ENCODE measurements around the gene BMPR1B.

The BMPR1B gene

GRCh38 chr4:95084584-95084983, 326.8 kb downstream of the BMPR1B start:
- Histone ChIP-seq H3K9me3 (ENCODE audit: control insufficient read depth, low read length) (no peaks in the 10 kb centered on the region), H3K4me1 (ENCODE audit: control insufficient read depth, insufficient read depth, low read length, poor library complexity, severe bottlenecking) (no peaks in the 10 kb centered on the region), H3K27me3 (replicated peaks; ENCODE audit: control insufficient read depth, insufficient read depth, low read length, poor library complexity, severe bottlenecking) (peaks cover 5% of the 10 kb centered on the region), H3K27ac (ENCODE audit: insufficient read depth, low read length, poor library complexity, severe bottlenecking) (no peak overlapping the region), H3K36me3 (ENCODE audit: control insufficient read depth, insufficient read depth, low read length) (no peaks in the 10 kb centered on the region), H3K4me3 (ENCODE audit: insufficient read depth, low read depth, low read length, poor library complexity, severe bottlenecking) (no peak overlapping the region)
- no peak for DNase-seq

DNA sequence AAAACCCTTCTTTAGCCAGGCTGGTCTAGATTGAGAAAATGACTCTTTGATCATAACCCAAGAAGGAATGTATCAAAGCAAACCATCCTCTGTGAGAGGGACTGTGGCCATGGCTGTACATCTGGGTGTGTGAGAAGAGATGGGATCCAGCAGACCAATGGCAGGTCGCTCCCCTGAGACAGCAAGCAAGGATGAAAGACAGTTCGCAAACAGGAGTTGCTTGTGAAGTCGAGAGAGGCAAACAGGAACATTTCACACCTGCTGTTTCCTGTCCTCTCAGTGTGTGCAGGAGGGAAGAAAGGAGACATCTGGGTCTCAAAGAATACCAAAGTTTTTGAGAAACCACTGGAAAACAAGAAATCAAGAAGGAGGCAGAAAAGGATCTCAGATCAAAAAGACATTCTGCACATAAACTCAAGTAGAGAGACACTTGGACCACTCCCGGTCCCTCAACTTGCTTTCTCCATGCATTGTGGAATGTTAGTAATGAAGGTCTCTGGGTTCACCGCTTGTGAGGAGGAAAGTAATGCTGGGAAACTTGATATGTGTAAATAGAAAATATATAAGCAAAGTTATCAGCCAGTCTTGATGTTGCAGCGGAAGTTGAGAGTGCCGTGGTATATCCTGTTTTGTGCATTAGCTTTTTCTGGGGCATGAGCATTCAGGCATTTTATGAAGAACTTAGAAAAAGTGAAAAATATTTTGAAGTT, 327.5 kb downstream of the BMPR1B start:
- DNase-seq: no peak
- Histone ChIP-seq H3K9me3 (ENCODE audit: control insufficient read depth, low read length) (no peaks in the 10 kb centered on the region), H3K27ac (ENCODE audit: insufficient read depth, low read length, poor library complexity, severe bottlenecking) (no peak overlapping the region), H3K4me3 (ENCODE audit: insufficient read depth, low read depth, low read length, poor library complexity, severe bottlenecking) (no peak overlapping the region), H3K4me1 (ENCODE audit: control insufficient read depth, insufficient read depth, low read length, poor library complexity, severe bottlenecking) (no peaks in the 10 kb centered on the region), H3K27me3 (replicated peaks; ENCODE audit: control insufficient read depth, insufficient read depth, low read length, poor library complexity, severe bottlenecking) (peaks cover 5% of the 10 kb centered on the region), H3K36me3 (ENCODE audit: control insufficient read depth, insufficient read depth, low read length) (no peaks in the 10 kb centered on the region)

DNA sequence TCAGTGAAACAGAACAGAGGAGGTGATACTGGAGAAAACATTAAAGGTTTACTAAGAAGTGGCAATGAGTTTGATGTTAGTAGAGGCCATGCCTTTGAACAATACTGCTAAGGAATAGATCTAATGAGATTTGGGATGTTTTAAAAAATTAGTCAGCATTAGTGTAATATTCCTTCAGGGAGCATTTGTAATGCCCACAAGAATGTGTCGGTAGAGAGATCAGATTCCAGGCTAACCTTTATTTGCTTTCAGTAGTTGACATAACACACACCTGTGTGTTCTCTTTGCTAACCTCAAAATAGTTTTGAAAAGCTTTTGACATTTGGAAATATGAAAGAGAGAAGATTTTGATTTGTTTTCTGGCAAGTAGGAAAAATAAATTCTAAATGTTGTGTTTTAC, 328.8 kb downstream of the BMPR1B start:
- no peaks in the 10 kb centered on the region for H3K9me3 ChIP-seq (ENCODE audit: control insufficient read depth, low read length)
- no peak for DNase-seq
- H3K4me1 ChIP-seq (ENCODE audit: control insufficient read depth, insufficient read depth, low read length, poor library complexity, severe bottlenecking): no peaks in the 10 kb centered on the region
- H3K27ac ChIP-seq (ENCODE audit: insufficient read depth, low read length, poor library complexity, severe bottlenecking): no peak overlapping the region
- H3K4me3 ChIP-seq (ENCODE audit: insufficient read depth, low read depth, low read length, poor library complexity, severe bottlenecking): no peak overlapping the region
- no peaks in the 10 kb centered on the region for H3K36me3 ChIP-seq (ENCODE audit: control insufficient read depth, insufficient read depth, low read length)
- peaks cover 5% of the 10 kb centered on the region for H3K27me3 ChIP-seq (replicated peaks; ENCODE audit: control insufficient read depth, insufficient read depth, low read length, poor library complexity, severe bottlenecking)

- Histone ChIP-seq H3K27ac (ENCODE audit: insufficient read depth, low read length, poor library complexity, severe bottlenecking) (no peak overlapping the region), H3K36me3 (ENCODE audit: control insufficient read depth, insufficient read depth, low read length) (no peaks in the 10 kb centered on the region), H3K4me3 (ENCODE audit: insufficient read depth, low read depth, low read length, poor library complexity, severe bottlenecking) (no peak overlapping the region), H3K27me3 (replicated peaks; ENCODE audit: control insufficient read depth, insufficient read depth, low read length, poor library complexity, severe bottlenecking) (peaks cover 5% of the 10 kb centered on the region), H3K4me1 (ENCODE audit: control insufficient read depth, insufficient read depth, low read length, poor library complexity, severe bottlenecking) (no peaks in the 10 kb centered on the region), H3K9me3 (ENCODE audit: control insufficient read depth, low read length) (no peaks in the 10 kb centered on the region)
- DNase-seq: no peak
Observed at GRCh38 chr4:95087657-95088455, 330.1 kb downstream of the BMPR1B start.

DNA sequence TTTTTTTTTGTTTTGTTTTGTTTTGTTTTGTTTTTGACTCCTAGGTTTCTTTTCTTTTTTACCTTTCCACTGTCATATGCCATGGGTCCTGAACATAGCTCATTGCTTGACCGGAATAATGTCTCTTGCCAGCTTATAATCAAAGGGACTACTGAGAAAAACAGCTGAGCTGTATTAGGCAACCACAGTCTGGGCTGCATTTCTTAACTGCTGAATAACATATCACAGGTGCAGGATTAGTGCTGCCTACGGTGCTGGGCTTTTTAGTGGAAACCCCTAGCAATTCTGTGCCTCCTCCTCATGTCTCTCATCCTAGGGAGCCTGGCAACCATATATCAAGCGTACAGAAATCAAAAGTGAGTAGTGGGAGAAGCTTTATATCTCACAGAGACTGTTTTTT, 333.5 kb downstream of the BMPR1B start:
- H3K27me3 ChIP-seq (replicated peaks; ENCODE audit: control insufficient read depth, insufficient read depth, low read length, poor library complexity, severe bottlenecking): no peaks in the 10 kb centered on the region
- H3K36me3 ChIP-seq (ENCODE audit: control insufficient read depth, insufficient read depth, low read length): no peaks in the 10 kb centered on the region
- DNase-seq: no peak
- H3K4me3 ChIP-seq (ENCODE audit: insufficient read depth, low read depth, low read length, poor library complexity, severe bottlenecking): no peak overlapping the region
- no peaks in the 10 kb centered on the region for H3K4me1 ChIP-seq (ENCODE audit: control insufficient read depth, insufficient read depth, low read length, poor library complexity, severe bottlenecking)
- H3K27ac ChIP-seq (ENCODE audit: insufficient read depth, low read length, poor library complexity, severe bottlenecking): no peak overlapping the region
- H3K9me3 ChIP-seq (ENCODE audit: control insufficient read depth, low read length): no peaks in the 10 kb centered on the region

DNA sequence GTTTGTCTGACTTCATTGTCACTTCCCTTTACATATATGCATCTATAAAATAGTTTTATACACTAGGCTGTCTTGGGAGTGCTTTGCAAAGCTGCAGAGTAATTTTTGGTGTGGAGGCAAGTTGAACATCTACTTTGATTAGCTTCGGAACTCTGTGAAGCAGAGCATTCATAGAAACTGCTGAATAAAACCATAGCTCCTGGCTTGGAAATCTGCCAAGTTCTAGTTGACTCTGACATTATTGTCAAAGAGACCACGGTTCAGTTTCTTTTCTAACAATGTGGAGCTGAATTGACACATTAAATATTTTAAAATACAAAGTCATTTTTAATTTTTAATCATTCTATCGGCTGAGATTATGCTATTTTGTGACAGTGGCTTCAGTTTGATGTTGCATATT, 335.0 kb downstream of the BMPR1B start:
- Histone ChIP-seq H3K4me1 (ENCODE audit: control insufficient read depth, insufficient read depth, low read length, poor library complexity, severe bottlenecking) (no peaks in the 10 kb centered on the region), H3K9me3 (ENCODE audit: control insufficient read depth, low read length) (no peaks in the 10 kb centered on the region), H3K36me3 (ENCODE audit: control insufficient read depth, insufficient read depth, low read length) (no peaks in the 10 kb centered on the region), H3K27ac (ENCODE audit: insufficient read depth, low read length, poor library complexity, severe bottlenecking) (no peak overlapping the region), H3K4me3 (ENCODE audit: insufficient read depth, low read depth, low read length, poor library complexity, severe bottlenecking) (no peak overlapping the region), H3K27me3 (replicated peaks; ENCODE audit: control insufficient read depth, insufficient read depth, low read length, poor library complexity, severe bottlenecking) (no peaks in the 10 kb centered on the region)
- DNase-seq: no peak

- Histone ChIP-seq H3K27me3 (replicated peaks; ENCODE audit: control insufficient read depth, insufficient read depth, low read length, poor library complexity, severe bottlenecking) (no peaks in the 10 kb centered on the region), H3K4me1 (ENCODE audit: control insufficient read depth, insufficient read depth, low read length, poor library complexity, severe bottlenecking) (no peaks in the 10 kb centered on the region), H3K4me3 (ENCODE audit: insufficient read depth, low read depth, low read length, poor library complexity, severe bottlenecking) (no peak overlapping the region), H3K36me3 (ENCODE audit: control insufficient read depth, insufficient read depth, low read length) (no peaks in the 10 kb centered on the region), H3K27ac (ENCODE audit: insufficient read depth, low read length, poor library complexity, severe bottlenecking) (no peak overlapping the region), H3K9me3 (ENCODE audit: control insufficient read depth, low read length) (no peaks in the 10 kb centered on the region)
- DNase-seq: no peak
Observed at GRCh38 chr4:95093460-95093859, 335.7 kb downstream of the BMPR1B start.

DNA sequence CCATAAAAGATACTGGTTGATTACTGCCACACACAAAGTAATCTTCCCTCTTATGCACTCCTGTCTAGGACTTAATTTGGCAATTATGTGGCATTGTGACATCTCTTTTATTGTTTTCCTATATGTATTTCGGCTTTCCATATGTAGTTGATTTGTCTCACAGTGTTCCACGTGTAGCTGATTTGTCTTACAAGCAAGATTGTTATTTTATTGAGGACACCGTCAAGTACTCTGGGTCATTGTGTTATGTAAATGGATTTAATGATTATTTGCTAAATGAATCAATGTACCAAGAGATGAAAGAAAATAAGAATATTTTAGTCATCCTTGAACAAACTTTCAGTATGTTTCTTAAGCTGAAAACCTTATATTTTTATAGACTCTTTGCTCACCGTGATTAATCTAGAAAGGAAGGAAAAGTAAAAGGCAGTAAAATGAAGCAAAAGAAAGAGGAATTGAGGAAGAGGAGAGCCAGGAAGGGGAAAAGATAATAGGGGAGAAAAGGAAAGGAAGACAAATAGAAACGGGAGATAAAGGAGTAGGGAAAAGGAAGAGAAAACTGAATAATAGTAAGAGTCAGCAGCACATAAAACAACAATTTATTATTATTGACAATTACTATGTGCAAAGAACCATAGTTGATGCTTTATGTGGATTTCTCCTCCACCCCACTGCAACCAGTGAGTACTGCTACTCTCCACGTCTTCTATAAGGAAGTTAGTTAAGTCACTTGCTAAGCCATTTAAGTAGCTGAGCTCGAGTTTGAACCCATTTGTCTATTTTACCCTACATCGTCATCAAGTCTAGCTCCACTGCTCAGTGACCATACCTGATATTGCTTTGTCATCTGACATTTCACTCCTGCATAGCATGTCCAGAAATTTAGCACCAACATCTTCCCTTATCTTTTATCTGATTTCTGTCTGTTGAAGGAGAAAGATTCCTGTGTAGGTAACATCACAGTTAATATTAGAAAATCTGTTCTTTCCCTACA, 336.5 kb downstream of the BMPR1B start:
- H3K27me3 ChIP-seq (replicated peaks; ENCODE audit: control insufficient read depth, insufficient read depth, low read length, poor library complexity, severe bottlenecking): no peaks in the 10 kb centered on the region
- H3K4me3 ChIP-seq (ENCODE audit: insufficient read depth, low read depth, low read length, poor library complexity, severe bottlenecking): no peak overlapping the region
- no peak for DNase-seq
- H3K4me1 ChIP-seq (ENCODE audit: control insufficient read depth, insufficient read depth, low read length, poor library complexity, severe bottlenecking): no peaks in the 10 kb centered on the region
- H3K27ac ChIP-seq (ENCODE audit: insufficient read depth, low read length, poor library complexity, severe bottlenecking): no peak overlapping the region
- H3K36me3 ChIP-seq (ENCODE audit: control insufficient read depth, insufficient read depth, low read length): no peaks in the 10 kb centered on the region
- H3K9me3 ChIP-seq (ENCODE audit: control insufficient read depth, low read length): no peaks in the 10 kb centered on the region

GRCh38 chr4:95095348-95095974, 337.7 kb downstream of the BMPR1B start:
- no peak overlapping the region for H3K4me3 ChIP-seq (ENCODE audit: insufficient read depth, low read depth, low read length, poor library complexity, severe bottlenecking)
- no peak overlapping the region for H3K27ac ChIP-seq (ENCODE audit: insufficient read depth, low read length, poor library complexity, severe bottlenecking)
- no peaks in the 10 kb centered on the region for H3K36me3 ChIP-seq (ENCODE audit: control insufficient read depth, insufficient read depth, low read length)
- H3K9me3 ChIP-seq (ENCODE audit: control insufficient read depth, low read length): no peaks in the 10 kb centered on the region
- H3K27me3 ChIP-seq (replicated peaks; ENCODE audit: control insufficient read depth, insufficient read depth, low read length, poor library complexity, severe bottlenecking): no peaks in the 10 kb centered on the region
- no peaks in the 10 kb centered on the region for H3K4me1 ChIP-seq (ENCODE audit: control insufficient read depth, insufficient read depth, low read length, poor library complexity, severe bottlenecking)
- no peak for DNase-seq
